Osteoblast (primary cell): ENCODE measurements around the gene FKBP6. TPM values are rescaled to one million over a fixed set of nuclear protein-coding genes. Genes with fewer than 3 reads are reported as not detected.
"Not testable (repeated sequence)": the region's sequence is repeated elsewhere in the genome, so short reads cannot be mapped to it uniquely, and the experiment has no call there.

Experiments
- DNase-seq: peaks from one replicate; pipeline ENCODE4 v3.0.0; 2011; ENCODE audit warnings: low spot score, mixed read lengths; ENCODE audit not compliant: insufficient read length; ENCODE audit errors: missing footprints
- H2AFZ ChIP-seq: 2 replicates; pipeline ENCODE4 v1.6.0; 2011; ENCODE audit warnings: mild to moderate bottlenecking, low read length
- H3K27ac ChIP-seq: 2 replicates; pipeline ENCODE4 v1.5.1; 2011; ENCODE audit warnings: mild to moderate bottlenecking, low read depth, low read length, moderate library complexity
- H3K27me3 ChIP-seq: 2 replicates; pipeline ENCODE4 v1.6.0; 2012; ENCODE audit warnings: mild to moderate bottlenecking, control low read depth, inconsistent platforms, low read length, moderate library complexity; ENCODE audit not compliant: insufficient read depth
- H3K36me3 ChIP-seq: 2 replicates; pipeline ENCODE4 v1.5.1; 2011; ENCODE audit warnings: mild to moderate bottlenecking, low read length, control low read depth, moderate library complexity; ENCODE audit not compliant: insufficient read depth
- H3K4me1 ChIP-seq: 2 replicates; pipeline ENCODE4 v1.5.1; 2011; ENCODE audit warnings: mild to moderate bottlenecking, low read length, control low read depth, moderate library complexity; ENCODE audit not compliant: insufficient read depth
- H3K4me2 ChIP-seq: 2 replicates; pipeline ENCODE4 v1.6.0; 2011; ENCODE audit warnings: mild to moderate bottlenecking, low read length; ENCODE audit not compliant: insufficient read depth
- H3K4me3 ChIP-seq: fragments of 200-600 bp; sonication (generic); 3 replicates; pipeline ENCODE4 v1.5.1; 2012; ENCODE audit warnings: mild to moderate bottlenecking, low read length, inconsistent platforms; ENCODE audit not compliant: insufficient read depth
- H3K79me2 ChIP-seq: 2 replicates; pipeline ENCODE4 v1.6.0; 2012; ENCODE audit warnings: mild to moderate bottlenecking, low read length, control low read depth, inconsistent platforms; ENCODE audit not compliant: insufficient read depth
- H3K9me3 ChIP-seq: 2 replicates; pipeline ENCODE4 v1.5.1; 2011; ENCODE audit warnings: low read depth, low read length, control low read depth
- H4K20me1 ChIP-seq: 2 replicates; pipeline ENCODE4 v1.6.0; 2012; ENCODE audit warnings: mild to moderate bottlenecking, low read length, control low read depth; ENCODE audit not compliant: insufficient read depth
- CTCF ChIP-seq: IDR thresholded peaks from 2 replicates; pipeline ENCODE4 v1.5.1; 2011; ENCODE audit warnings: mild to moderate bottlenecking, low read depth, low read length, moderate library complexity; ENCODE audit errors: extremely low read depth
- total RNA-seq: library from RNA; depleted of rRNA; stranded (reverse); fragments of >200 nt; gene quantifications from 2 replicates; pipeline ENCODE4 v1.2.3, GENCODE V29; 2012

FKBP6 gene
- total RNA-seq, 1 donor = not detected

GRCh38 chr7:73308665-73309214, 19.2 kb upstream of the FKBP6 start, which contains the start of gene NSUN5:
Gene NSUN5, minus strand, starts transcription at chr7:73308826. Its CDS starts 36 bp downstream, at chr7:73308790.
- Histone ChIP-seq H3K4me3 (peak within 1 kb of the TSS; percentile 81), H3K36me3 (peaks cover 8% of the 10 kb centered on the region), H2AFZ (peak within 1 kb of the TSS; percentile 84), H3K4me1 (peaks cover 4% of the 10 kb centered on the region), H3K27ac (no peak within 1 kb of the TSS), H4K20me1 (no peaks in the 10 kb centered on the region), H3K9me3 (no peaks in the 10 kb centered on the region), H3K27me3 (no peaks in the 10 kb centered on the region), H3K4me2 (peak within 1 kb of the TSS; percentile 88), H3K79me2 (peaks cover 2% of the 10 kb centered on the region)
- DNase-seq = peak; percentile 98
- no peak for TF ChIP-seq CTCF

GRCh38 chr7:73311421-73311820, 16.5 kb upstream of the FKBP6 start:
- H3K27ac ChIP-seq, H3K4me2 ChIP-seq, H4K20me1 ChIP-seq, H3K4me3 ChIP-seq, H3K27me3 ChIP-seq, H3K9me3 ChIP-seq, H3K79me2 ChIP-seq, H3K36me3 ChIP-seq, H3K4me1 ChIP-seq, H2AFZ ChIP-seq: not testable (repeated sequence)
- peak; percentile 72 for DNase-seq

GRCh38 chr7:73312831-73313520, 15.0 kb upstream of the FKBP6 start:
- Histone ChIP-seq H3K4me2 (no peak overlapping the region), H3K4me3 (no peak overlapping the region), H3K27me3 (no peaks in the 10 kb centered on the region), H3K79me2 (peaks cover 2% of the 10 kb centered on the region), H2AFZ (no peak overlapping the region), H4K20me1 (no peaks in the 10 kb centered on the region), H3K4me1 (peaks cover 4% of the 10 kb centered on the region), H3K36me3 (no peaks in the 10 kb centered on the region), H3K27ac (no peak overlapping the region), H3K9me3 (no peaks in the 10 kb centered on the region)
- TF ChIP-seq CTCF = no peak
- peak; percentile 68 for DNase-seq

GRCh38 chr7:73313521-73313906, 14.4 kb upstream of the FKBP6 start:
- no peaks in the 10 kb centered on the region for H4K20me1 ChIP-seq
- H3K79me2 ChIP-seq = no peaks in the 10 kb centered on the region
- no peak for DNase-seq
- peaks cover 2% of the 10 kb centered on the region for H3K4me1 ChIP-seq
- H3K36me3 ChIP-seq = no peaks in the 10 kb centered on the region
- no peak overlapping the region for H2AFZ ChIP-seq
- H3K27ac ChIP-seq = no peak overlapping the region
- H3K4me2 ChIP-seq = no peak overlapping the region
- no peaks in the 10 kb centered on the region for H3K27me3 ChIP-seq
- H3K9me3 ChIP-seq = no peaks in the 10 kb centered on the region
- no peak overlapping the region for H3K4me3 ChIP-seq
- no peak for TF ChIP-seq CTCF
